WTC11 (cell line): Measurements from ENCODE around the gene OGDH. TPM values are rescaled to one million over a fixed set of nuclear protein-coding genes. Genes with fewer than 3 reads are reported as not detected.
A peak's percentile ranks its signal among the peaks of the same experiment; 100 is the strongest.

Source experiments
- ATAC-seq: fragments of 200-7000 bp; cut with Tn5 transposase; 2 replicates; pipeline ENCODE4 v1.10.0; 2021; ENCODE audit warnings: mild to moderate bottlenecking, moderate library complexity
- CTCF ChIA-PET: fragments of 300-600 bp; sonication (Branson Sonifier 250); formaldehyde crosslinking; loops from one replicate; lab custom pipeline; 2021; ENCODE audit warnings: antibody characterized with exemption; lab: Charles Lee
- POLR2A ChIA-PET: fragments of 350-600 bp; sonication (Branson Sonifier 250); formaldehyde crosslinking; loops from one replicate; lab custom pipeline; 2021; ENCODE audit warnings: antibody characterized with exemption; lab: Charles Lee
- DNase-seq: peaks from one replicate; pipeline ENCODE4 v3.0.0; 2021; ENCODE audit warnings: low spot score
- H3K27ac Mint-ChIP-seq: 2 replicates; pipeline ENCODE4 v1.8.0; 2021; ENCODE audit warnings: mixed read lengths
- H3K27me3 Mint-ChIP-seq: 2 replicates; pipeline ENCODE4 v1.8.0; 2021; ENCODE audit warnings: low read depth, mild to moderate bottlenecking, moderate library complexity, mixed read lengths
- H3K36me3 Mint-ChIP-seq: 2 replicates; pipeline ENCODE4 v1.8.0; 2021; ENCODE audit warnings: mixed read lengths
- H3K4me1 Mint-ChIP-seq: 2 replicates; pipeline ENCODE4 v1.8.0; 2022; ENCODE audit warnings: mixed read lengths
- H3K4me3 Mint-ChIP-seq: 2 replicates; pipeline ENCODE4 v1.8.0; 2021; ENCODE audit warnings: mild to moderate bottlenecking, moderate library complexity, mixed read lengths
- H3K9me3 Mint-ChIP-seq: 2 replicates; pipeline ENCODE4 v1.8.0; 2021; ENCODE audit warnings: mixed read lengths
- AR ChIP-seq: fragments of 250-450 bp; sonication (Bioruptor Pico); IDR thresholded peaks from 2 replicates; pipeline ENCODE4 v1.9.0; 2021; ENCODE audit warnings: mild to moderate bottlenecking
- ATF2 ChIP-seq: sonication (generic); formaldehyde crosslinking; IDR thresholded peaks from 2 replicates; pipeline ENCODE4 v1.8.1; 2022; ENCODE audit warnings: low read depth, missing genetic modification reagents, borderline replicate concordance
- CDX4 ChIP-seq: fragments of 250-450 bp; sonication (Bioruptor Pico); IDR thresholded peaks from 2 replicates; pipeline ENCODE4 v1.9.0; 2021; ENCODE audit warnings: moderate library complexity, mild to moderate bottlenecking, inconsistent platforms, borderline replicate concordance
- CREB1 ChIP-seq: sonication (generic); formaldehyde crosslinking; IDR thresholded peaks from 2 replicates; pipeline ENCODE4 v1.8.0; 2023; ENCODE audit warnings: mild to moderate bottlenecking, missing genetic modification reagents
- ELF4 ChIP-seq: sonication (generic); formaldehyde crosslinking; IDR thresholded peaks from 2 replicates; pipeline ENCODE4 v1.8.1; 2022; ENCODE audit warnings: low read depth, mild to moderate bottlenecking, moderate library complexity, missing genetic modification reagents
- ETV6 ChIP-seq: sonication (generic); formaldehyde crosslinking; IDR thresholded peaks from 2 replicates; pipeline ENCODE4 v1.8.1; 2022; ENCODE audit warnings: mild to moderate bottlenecking, missing genetic modification reagents
- JUN ChIP-seq: sonication (generic); formaldehyde crosslinking; IDR thresholded peaks from 2 replicates; pipeline ENCODE4 v1.8.0; 2023; ENCODE audit warnings: mild to moderate bottlenecking, missing genetic modification reagents
- KAT7 ChIP-seq: sonication (generic); formaldehyde crosslinking; IDR thresholded peaks from 2 replicates; pipeline ENCODE4 v1.8.1; 2023; ENCODE audit warnings: missing genetic modification reagents, mild to moderate bottlenecking, borderline replicate concordance
- MAX ChIP-seq: sonication (generic); formaldehyde crosslinking; IDR thresholded peaks from 2 replicates; pipeline ENCODE4 v1.8.0; 2022; ENCODE audit warnings: mild to moderate bottlenecking, missing genetic modification reagents
- PRRX2 ChIP-seq: fragments of 250-450 bp; sonication (Bioruptor Pico); IDR thresholded peaks from 2 replicates; pipeline ENCODE4 v1.8.0; 2021; ENCODE audit warnings: mild to moderate bottlenecking
- RELA ChIP-seq: sonication (generic); formaldehyde crosslinking; IDR thresholded peaks from 2 replicates; pipeline ENCODE4 v1.8.1; 2022; ENCODE audit warnings: missing genetic modification reagents, mild to moderate bottlenecking, borderline replicate concordance
- SP1 ChIP-seq: sonication (generic); formaldehyde crosslinking; conservative IDR thresholded peaks from 2 replicates; pipeline ENCODE4 v1.8.1; 2022; ENCODE audit warnings: missing genetic modification reagents
- TEAD1 ChIP-seq: sonication (generic); formaldehyde crosslinking; IDR thresholded peaks from 2 replicates; pipeline ENCODE4 v1.8.0; 2022; ENCODE audit warnings: mild to moderate bottlenecking, missing genetic modification reagents
- USF1 ChIP-seq: sonication (generic); formaldehyde crosslinking; IDR thresholded peaks from 2 replicates; pipeline ENCODE4 v1.8.0; 2022; ENCODE audit warnings: mild to moderate bottlenecking, missing genetic modification reagents
- ZSCAN18 ChIP-seq: fragments of 250-450 bp; sonication (Bioruptor Pico); IDR thresholded peaks from 2 replicates; pipeline ENCODE4 v2.1.2; 2022; ENCODE audit warnings: mild to moderate bottlenecking, moderate library complexity
- total RNA-seq: library from RNA; stranded (reverse); gene quantifications from 3 replicates; pipeline ENCODE4 v1.2.3, GENCODE V29; 2021
- TF ChIP-seq, protein P1 (sequence below): sonication (generic); formaldehyde crosslinking; IDR thresholded peaks from 2 replicates; pipeline ENCODE4 v1.8.1; 2023; ENCODE audit warnings: mild to moderate bottlenecking, missing genetic modification reagents, borderline replicate concordance
- TF ChIP-seq, protein P2 (sequence below): sonication (generic); formaldehyde crosslinking; IDR thresholded peaks from 2 replicates; pipeline ENCODE4 v1.8.1; 2023; ENCODE audit warnings: mild to moderate bottlenecking, missing genetic modification reagents
- TF ChIP-seq, protein P3 (sequence below): sonication (generic); formaldehyde crosslinking; IDR thresholded peaks from 2 replicates; pipeline ENCODE4 v1.8.0; 2022; ENCODE audit warnings: mild to moderate bottlenecking, missing genetic modification reagents

Gene OGDH
- total RNA-seq, 1 experiment from 2014 or later: 79.6 TPM

GRCh38 chr7:44705434-44705833, 99.0 kb downstream of the OGDH start:
- TF ChIP-seq ETV6 (CRISPR knock-in tag) (no peak), KAT7 (CRISPR knock-in tag) (no peak), TEAD1 (CRISPR knock-in tag) (no peak), ATF2 (CRISPR knock-in tag) (no peak), SP1 (no peak), PRRX2 (CRISPR knock-in tag) (no peak), JUN (no peak), CREB1 (CRISPR knock-in tag) (no peak), USF1 (CRISPR knock-in tag) (no peak), ELF4 (CRISPR knock-in tag) (no peak), RELA (CRISPR knock-in tag) (no peak), CDX4 (CRISPR knock-in tag) (no peak)
- TF ChIP-seq, protein P1, sequence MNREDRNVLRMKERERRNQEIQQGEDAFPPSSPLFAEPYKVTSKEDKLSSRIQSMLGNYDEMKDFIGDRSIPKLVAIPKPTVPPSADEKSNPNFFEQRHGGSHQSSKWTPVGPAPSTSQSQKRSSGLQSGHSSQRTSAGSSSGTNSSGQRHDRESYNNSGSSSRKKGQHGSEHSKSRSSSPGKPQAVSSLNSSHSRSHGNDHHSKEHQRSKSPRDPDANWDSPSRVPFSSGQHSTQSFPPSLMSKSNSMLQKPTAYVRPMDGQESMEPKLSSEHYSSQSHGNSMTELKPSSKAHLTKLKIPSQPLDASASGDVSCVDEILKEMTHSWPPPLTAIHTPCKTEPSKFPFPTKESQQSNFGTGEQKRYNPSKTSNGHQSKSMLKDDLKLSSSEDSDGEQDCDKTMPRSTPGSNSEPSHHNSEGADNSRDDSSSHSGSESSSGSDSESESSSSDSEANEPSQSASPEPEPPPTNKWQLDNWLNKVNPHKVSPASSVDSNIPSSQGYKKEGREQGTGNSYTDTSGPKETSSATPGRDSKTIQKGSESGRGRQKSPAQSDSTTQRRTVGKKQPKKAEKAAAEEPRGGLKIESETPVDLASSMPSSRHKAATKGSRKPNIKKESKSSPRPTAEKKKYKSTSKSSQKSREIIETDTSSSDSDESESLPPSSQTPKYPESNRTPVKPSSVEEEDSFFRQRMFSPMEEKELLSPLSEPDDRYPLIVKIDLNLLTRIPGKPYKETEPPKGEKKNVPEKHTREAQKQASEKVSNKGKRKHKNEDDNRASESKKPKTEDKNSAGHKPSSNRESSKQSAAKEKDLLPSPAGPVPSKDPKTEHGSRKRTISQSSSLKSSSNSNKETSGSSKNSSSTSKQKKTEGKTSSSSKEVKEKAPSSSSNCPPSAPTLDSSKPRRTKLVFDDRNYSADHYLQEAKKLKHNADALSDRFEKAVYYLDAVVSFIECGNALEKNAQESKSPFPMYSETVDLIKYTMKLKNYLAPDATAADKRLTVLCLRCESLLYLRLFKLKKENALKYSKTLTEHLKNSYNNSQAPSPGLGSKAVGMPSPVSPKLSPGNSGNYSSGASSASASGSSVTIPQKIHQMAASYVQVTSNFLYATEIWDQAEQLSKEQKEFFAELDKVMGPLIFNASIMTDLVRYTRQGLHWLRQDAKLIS: no peak
- TF ChIP-seq, protein P2, sequence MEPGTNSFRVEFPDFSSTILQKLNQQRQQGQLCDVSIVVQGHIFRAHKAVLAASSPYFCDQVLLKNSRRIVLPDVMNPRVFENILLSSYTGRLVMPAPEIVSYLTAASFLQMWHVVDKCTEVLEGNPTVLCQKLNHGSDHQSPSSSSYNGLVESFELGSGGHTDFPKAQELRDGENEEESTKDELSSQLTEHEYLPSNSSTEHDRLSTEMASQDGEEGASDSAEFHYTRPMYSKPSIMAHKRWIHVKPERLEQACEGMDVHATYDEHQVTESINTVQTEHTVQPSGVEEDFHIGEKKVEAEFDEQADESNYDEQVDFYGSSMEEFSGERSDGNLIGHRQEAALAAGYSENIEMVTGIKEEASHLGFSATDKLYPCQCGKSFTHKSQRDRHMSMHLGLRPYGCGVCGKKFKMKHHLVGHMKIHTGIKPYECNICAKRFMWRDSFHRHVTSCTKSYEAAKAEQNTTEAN: no peak
- TF ChIP-seq, protein P3, sequence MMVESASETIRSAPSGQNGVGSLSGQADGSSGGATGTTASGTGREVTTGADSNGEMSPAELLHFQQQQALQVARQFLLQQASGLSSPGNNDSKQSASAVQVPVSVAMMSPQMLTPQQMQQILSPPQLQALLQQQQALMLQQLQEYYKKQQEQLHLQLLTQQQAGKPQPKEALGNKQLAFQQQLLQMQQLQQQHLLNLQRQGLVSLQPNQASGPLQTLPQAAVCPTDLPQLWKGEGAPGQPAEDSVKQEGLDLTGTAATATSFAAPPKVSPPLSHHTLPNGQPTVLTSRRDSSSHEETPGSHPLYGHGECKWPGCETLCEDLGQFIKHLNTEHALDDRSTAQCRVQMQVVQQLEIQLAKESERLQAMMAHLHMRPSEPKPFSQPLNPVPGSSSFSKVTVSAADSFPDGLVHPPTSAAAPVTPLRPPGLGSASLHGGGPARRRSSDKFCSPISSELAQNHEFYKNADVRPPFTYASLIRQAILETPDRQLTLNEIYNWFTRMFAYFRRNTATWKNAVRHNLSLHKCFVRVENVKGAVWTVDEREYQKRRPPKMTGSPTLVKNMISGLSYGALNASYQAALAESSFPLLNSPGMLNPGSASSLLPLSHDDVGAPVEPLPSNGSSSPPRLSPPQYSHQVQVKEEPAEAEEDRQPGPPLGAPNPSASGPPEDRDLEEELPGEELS (CRISPR knock-in tag): no peak
- ChIA-PET CTCF (no interaction called here), POLR2A (no interaction called here)
- peaks cover 35% of the 10 kb centered on the region for H3K36me3 Mint-ChIP-seq
- no peaks in the 10 kb centered on the region for H3K4me1 Mint-ChIP-seq
- peak overlapping the region; percentile 83; the same call in 1 of the 2 replicates for H3K27ac Mint-ChIP-seq
- H3K4me3 Mint-ChIP-seq: no peak overlapping the region
- no peaks in the 10 kb centered on the region for H3K27me3 Mint-ChIP-seq
- no peaks in the 10 kb centered on the region for H3K9me3 Mint-ChIP-seq
- no peak for DNase-seq
- ATAC-seq: no peak

GRCh38 chr7:44706788-44707557, 100.5 kb downstream of the OGDH start:
- H3K4me1 Mint-ChIP-seq: no peaks in the 10 kb centered on the region
- ATAC-seq (no peak), DNase-seq (no peak)
- H3K27me3 Mint-ChIP-seq: no peaks in the 10 kb centered on the region
- POLR2A ChIA-PET: no interaction called here
- no peaks in the 10 kb centered on the region for H3K9me3 Mint-ChIP-seq
- no peak overlapping the region for H3K27ac Mint-ChIP-seq
- CTCF ChIA-PET: no interaction called here
- no peak for TF ChIP-seq ZSCAN18 (CRISPR knock-in tag)
- TF ChIP-seq AR (CRISPR knock-in tag): no peak
- TF ChIP-seq MAX: no peak
- peaks cover 21% of the 10 kb centered on the region for H3K36me3 Mint-ChIP-seq
- H3K4me3 Mint-ChIP-seq: no peak overlapping the region
